ENCODE data around the gene CHST11. TPM values are rescaled to one million over a fixed set of nuclear protein-coding genes. Genes with fewer than 3 reads are reported as not detected.

Gene CHST11
- total and polyA plus RNA-seq, 10 of the 15 experiments (the other 5 are each of a cell fraction or from before 2014, with no cell fraction given): 1.9 to 38.1 (median 17.2) TPM

- no peaks in the 10 kb centered on the region for H3K27me3 ChIP-seq (replicated peaks in 1 of 2; ENCODE audit: control insufficient read depth in 2 of 2, insufficient read depth in 2 of 2, low read length in 1 of 2)
- ChIA-PET SMC1A (ENCODE audit: uncharacterized antibody, unreplicated experiment) (interaction anchor here (0.7 to 5.4 kb wide), 13 partner anchors 11 to 312 kb away, joined by 3 to 47 read pairs (median 3); no protein-coding TSS in a partner anchor), CTCF (interaction anchor here (0.7 to 1.8 kb wide), 5 partner anchors 10 to 312 kb away, joined by 3 to 7 read pairs (median 3); no protein-coding TSS in a partner anchor), RAD21 (ENCODE audit: unreplicated experiment) (interaction anchor here (1.1 to 5.8 kb wide), 4 partner anchors 10 to 111 kb away, joined by 3 to 38 read pairs (median 10); no protein-coding TSS in a partner anchor), POLR2A (interaction anchor here (1.2 to 2.4 kb wide), 2 partner anchors 9 to 22 kb away, joined by 4 to 10 read pairs; no protein-coding TSS in a partner anchor)
- DNase-seq (ENCODE audit: low read depth, low spot score) (no peak), ATAC-seq (no peak), FAIRE-seq (no peak)
- H4K20me1 ChIP-seq (ENCODE audit: control insufficient read depth, insufficient read depth): no peaks in the 10 kb centered on the region
- no peak overlapping the region for H3K4me2 ChIP-seq (ENCODE audit: control insufficient read depth, insufficient read depth)
- H2AFZ ChIP-seq (ENCODE audit: control insufficient read depth, low read depth, low read length): no peak overlapping the region
- no peak overlapping the region for H3K27ac ChIP-seq (ENCODE audit: control insufficient read depth, insufficient read depth)
- no peak overlapping the region for H3K9ac ChIP-seq (ENCODE audit: control insufficient read depth, insufficient read depth, low read length)
- in situ Hi-C loops (cut with MboI): no loop called here
- H3K9me3 ChIP-seq (replicated peaks; ENCODE audit: control insufficient read depth, insufficient read depth, low read length): peaks cover 3% of the 10 kb centered on the region; the same call in 2 of the 3 replicates
- no peaks in the 10 kb centered on the region for H3K36me3 ChIP-seq (ENCODE audit: control insufficient read depth in 2 of 2, insufficient read depth in 2 of 2, low read length in 1 of 2)
- BruUV-seq (replicated peaks): no TSS peak
- H3K4me3 ChIP-seq: no peak overlapping the region
- intact Hi-C loops (cut with micrococcal nuclease; ENCODE audit: unreplicated experiment): no loop called here
- H3K79me2 ChIP-seq (ENCODE audit: control insufficient read depth, insufficient read depth, low read length): peaks cover 3% of the 10 kb centered on the region
- WGBS (ENCODE audit: insufficient coverage, insufficient replicate concordance, low lambda C conversion rate, missing lambda C conversion rate): 95% methylated on average over 4 of the region's 4 CpGs
- H3K4me1 ChIP-seq (ENCODE audit: control insufficient read depth, insufficient read depth, low read length): peaks cover 42% of the 10 kb centered on the region
- TF ChIP-seq ZNF207 (IDR thresholded peaks at IDR 0.05; ENCODE audit: borderline replicate concordance) (no peak), ATF7 (IDR thresholded peaks at IDR 0.05; ENCODE audit: low read depth) (no peak), TCF3 (IDR thresholded peaks at IDR 0.05; ENCODE audit: borderline replicate concordance, insufficient read depth, low read depth, low read length) (no peak), CUX1 (IDR thresholded peaks at IDR 0.05; ENCODE audit: insufficient replicate concordance, low read depth, low read length) (no peak), BCL11A (IDR thresholded peaks at IDR 0.05; ENCODE audit: low read depth, low read length) (no peak), ZBTB11 (CRISPR knock-in tag; IDR thresholded peaks at IDR 0.05) (no peak), MTA3 (IDR thresholded peaks at IDR 0.05; ENCODE audit: borderline replicate concordance, low read length) (no peak), RELA (IDR thresholded peaks at IDR 0.05; ENCODE audit: borderline replicate concordance, partially characterized antibody) (no peak), ATF2 (IDR thresholded peaks at IDR 0.05; ENCODE audit: low read length) (no peak), BMI1 (IDR thresholded peaks at IDR 0.05; ENCODE audit: borderline replicate concordance) (no peak), MAX (IDR thresholded peaks at IDR 0.05; ENCODE audit: low read depth, low read length) (no peak), IRF4 (IDR thresholded peaks at IDR 0.05; ENCODE audit: low read depth, low read length) (no peak), NR2C2 (IDR thresholded peaks at IDR 0.05; ENCODE audit: borderline replicate concordance, control insufficient read depth, insufficient read length, low read depth) (no peak), ZNF217 (IDR thresholded peaks at IDR 0.05) (no peak), SREBF1 (IDR thresholded peaks at IDR 0.05; ENCODE audit: low read length) (no peak)
Observed at GRCh38 chr12:104694161-104694560, 237.4 kb downstream of the CHST11 start.
